ENCODE results near the gene USP27X.
A peak's percentile ranks its signal among the peaks of the same experiment; 100 is the strongest.

USP27X gene

DNA sequence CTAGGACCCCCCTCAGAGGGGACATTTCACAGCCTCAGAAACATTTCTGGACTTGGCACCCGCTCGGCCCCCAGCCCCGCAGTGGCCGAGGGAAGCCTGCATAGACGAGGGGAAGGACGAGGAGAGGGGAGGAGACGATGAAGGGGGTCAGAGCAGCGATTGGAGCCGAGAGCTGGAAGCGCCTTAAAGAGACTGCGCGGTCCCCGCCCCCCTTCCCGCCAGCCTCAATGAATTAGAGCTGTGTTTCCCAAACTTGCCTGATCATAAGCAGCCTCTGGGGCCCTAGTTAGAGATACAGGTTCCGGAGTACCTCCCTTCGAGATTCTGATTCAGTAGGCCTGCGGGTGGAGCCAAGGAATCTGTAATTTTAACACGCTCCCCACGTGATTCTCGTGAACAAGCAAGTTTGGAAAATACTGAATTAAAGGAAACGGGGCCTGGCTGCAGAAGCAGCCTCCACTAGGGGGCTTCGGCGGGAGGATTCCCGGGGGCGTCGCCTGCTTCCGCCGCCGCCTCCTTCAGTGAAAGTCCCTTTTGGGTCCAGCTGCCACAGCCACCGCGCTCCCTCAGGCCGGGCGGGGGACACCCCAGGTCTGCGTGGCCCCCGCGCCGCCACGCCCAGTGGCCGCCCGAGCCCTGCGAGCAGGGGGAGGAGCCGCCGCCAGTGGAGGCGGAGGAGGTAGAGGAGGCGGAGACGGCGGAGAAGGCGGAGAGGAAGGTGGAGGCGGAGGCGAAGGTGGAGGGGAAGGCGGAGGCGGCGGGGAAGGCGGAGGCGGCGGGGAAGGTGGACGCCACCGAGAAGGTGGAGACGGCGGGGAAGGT is at the start of gene USP27X:
Gene USP27X (plus strand): TSS at position 651 of the 822 bp plus-strand sequence. CDS start 824 bp downstream, outside the sequence.
- peak; percentile 88 for DNase-seq

- DNase-seq = peak; percentile 1
These were observed 40.9 kb upstream of the USP27X start for GRCh38 chrX:49838374-49838773.

- peak; percentile 38 for DNase-seq
These were observed 38.6 kb upstream of the USP27X start for GRCh38 chrX:49840679-49841078.

DNA sequence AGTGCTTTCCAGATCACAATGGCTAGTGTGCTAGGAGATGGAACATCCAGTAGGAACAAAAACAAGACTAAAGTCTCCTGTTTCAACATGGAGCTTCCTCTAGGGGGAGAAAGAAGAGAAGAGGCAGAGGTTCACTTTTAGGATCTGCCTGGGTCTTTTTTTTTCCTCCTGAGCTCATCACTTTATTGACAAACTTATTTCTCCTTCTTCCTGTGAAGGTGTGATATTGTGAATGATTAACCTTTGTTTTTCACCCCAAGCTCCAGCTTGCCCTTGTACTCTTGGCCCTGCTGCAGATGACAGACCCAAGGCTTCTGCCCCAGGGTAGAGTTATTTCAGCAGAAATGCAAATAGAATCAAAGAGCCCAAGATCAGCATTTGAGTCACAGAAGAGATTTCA is 36.7 kb upstream of the USP27X start:
- DNase-seq = no peak

GRCh38 chrX:49844611-49845010 is 34.7 kb upstream of the USP27X start:
- no peak for DNase-seq

DNA sequence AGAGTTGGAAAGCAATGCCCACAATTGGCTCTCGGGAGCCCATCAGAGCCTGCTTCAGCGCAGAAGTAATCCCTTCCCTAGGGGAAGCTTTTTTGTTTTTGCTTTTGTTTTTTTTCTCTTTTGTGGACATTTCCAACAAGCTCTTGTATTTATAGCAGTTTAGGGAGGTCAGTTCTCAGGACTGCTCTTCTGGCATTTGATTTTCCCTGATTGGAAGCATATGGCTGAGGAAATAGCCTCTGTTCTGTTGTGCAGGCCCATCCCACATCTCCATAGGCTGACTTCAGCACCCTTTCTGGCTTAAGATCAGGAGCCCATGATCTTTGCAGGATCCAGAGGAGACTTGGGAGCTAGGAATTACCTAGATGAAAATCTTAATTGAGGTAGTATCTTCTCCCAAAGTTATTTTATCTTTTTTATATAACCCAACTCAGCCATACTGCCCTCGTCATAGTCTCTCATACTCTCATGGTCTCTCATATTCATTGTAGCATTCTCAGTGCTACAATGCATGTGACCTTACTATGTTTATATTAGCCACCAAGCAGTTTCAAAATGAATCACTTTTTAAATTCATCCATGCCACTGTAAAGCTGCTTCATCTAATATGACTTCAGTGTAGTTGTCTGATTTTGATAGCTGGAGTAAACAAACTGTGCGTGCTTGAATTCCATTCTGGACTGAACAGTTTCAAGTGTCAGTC is 33.4 kb upstream of the USP27X start:
- no peak for DNase-seq

GRCh38 chrX:49846522-49846921 is 32.8 kb upstream of the USP27X start:
- DNase-seq = no peak

DNA sequence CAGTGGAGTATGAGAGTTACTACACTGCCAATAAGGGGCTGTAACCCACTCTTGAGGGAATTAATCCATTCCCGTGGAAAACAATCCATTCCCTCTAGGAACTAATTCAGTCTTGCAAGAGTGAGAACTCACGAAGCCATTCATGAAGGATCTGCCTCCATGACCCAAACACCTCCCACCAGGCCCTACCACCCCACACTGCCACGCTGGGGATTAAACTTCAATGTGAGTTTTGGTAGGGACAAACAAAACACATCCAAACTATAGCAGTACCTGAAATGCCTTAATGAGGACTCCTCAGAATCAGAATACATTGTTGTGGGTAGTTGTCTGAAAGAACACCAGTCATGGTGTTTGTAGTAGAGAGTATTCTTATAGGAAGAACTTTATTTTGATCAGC is 31.0 kb upstream of the USP27X start:
- no peak for DNase-seq

DNA sequence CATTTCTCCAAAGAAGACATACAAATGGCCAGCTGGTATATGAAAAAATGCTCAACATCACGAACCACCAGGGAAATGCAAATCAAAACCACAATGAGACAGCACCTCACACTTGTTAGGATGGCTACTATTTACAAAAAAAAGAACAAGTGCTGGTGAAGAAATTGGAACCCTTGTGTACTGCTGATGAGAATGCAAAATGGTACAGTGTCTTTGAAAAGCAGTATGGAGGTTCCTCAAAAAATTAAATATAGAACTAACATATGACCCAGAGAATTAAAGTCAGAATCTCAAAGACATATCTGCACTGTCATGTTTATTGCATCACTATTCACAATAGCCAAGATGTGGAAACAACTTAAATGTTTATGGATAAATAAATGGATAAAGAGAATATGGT is 29.3 kb upstream of the USP27X start:
- no peak for DNase-seq

GRCh38 chrX:49853661-49854060 is 25.6 kb upstream of the USP27X start:
- no peak for DNase-seq

GRCh38 chrX:49856819-49857218 is 22.5 kb upstream of the USP27X start:
- DNase-seq = no peak

DNA sequence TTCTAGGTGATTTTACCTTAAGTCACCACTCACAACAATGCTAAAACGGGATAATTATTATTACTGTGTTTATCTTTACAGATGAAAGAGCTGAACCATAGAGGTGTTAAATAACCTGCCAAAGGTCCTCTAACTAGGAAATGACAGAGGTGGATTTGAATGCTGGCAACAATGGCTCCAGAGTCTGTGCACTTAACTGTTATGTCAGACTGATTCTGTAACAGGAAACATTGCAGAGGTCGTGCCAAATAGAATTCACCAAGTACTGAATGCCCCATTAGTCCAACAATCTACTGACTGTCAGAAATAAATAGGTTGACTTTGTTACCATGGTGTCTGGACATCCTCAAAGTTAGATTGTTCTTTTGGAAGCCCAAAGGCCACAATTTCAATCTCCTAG is 20.9 kb upstream of the USP27X start:
- no peak for DNase-seq

DNA sequence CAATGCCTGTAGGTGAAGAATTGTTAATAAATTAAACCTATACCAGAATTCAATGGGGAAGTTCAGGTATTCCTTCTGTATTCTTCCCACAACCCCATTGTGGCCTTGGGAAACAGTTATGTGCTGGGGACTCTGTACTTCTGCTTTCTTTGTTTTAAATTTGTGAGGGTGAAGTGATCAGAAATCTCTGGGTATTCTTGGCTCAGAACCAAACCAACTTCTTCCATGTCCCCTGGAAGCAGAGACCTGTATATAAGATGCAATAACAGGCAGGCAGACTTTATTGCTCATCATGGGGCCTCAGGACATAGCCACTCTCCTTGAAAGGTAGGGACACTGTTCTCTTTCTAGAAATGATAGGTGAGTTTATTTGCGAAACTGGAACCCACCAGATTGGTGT is 19.8 kb upstream of the USP27X start:
- no peak for DNase-seq

- no peak for DNase-seq
These were observed 18.3 kb upstream of the USP27X start for GRCh38 chrX:49860867-49861535.

- DNase-seq = no peak
These were observed 17.2 kb upstream of the USP27X start for GRCh38 chrX:49862093-49862492.

DNA sequence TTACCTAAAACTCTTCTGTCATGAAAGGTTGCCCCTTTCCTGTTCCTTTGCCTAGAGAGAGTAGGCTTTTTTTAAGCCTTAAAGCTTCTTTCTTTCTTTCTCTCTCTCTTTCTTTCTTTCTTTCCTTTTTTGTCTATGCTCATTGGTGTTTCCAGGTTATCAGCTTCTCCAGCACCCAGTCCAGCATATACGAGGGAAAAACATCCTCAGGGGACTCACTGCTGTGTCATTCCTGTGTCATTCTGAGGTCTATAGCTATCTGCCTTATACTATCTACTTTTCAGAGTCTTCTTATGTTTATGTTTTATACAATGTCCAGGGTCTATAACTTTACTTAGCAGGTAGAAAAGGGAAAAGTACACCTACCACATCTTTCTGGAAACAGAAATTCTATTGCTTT is 10.5 kb upstream of the USP27X start:
- no peak for DNase-seq

DNA sequence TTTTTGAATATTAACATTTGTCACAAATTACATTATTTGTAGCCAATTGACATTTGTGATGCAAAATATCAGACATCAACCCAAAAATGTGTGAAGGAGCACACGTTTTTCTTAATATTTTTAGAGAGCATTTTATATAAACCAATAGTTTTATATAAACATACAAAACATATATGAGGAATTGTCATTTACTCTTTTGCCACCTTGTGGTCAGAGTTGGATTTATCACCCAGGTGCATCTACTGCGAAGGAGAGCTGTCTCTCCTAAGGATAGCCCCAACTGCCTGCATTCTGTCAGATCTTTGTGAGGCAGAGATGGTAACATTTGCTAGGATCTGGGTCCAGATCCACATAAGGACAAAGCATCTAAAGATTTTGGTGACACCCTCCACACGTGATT is 2.5 kb upstream of the USP27X start:
- peak; percentile 54 for DNase-seq

GRCh38 chrX:49877397-49878101 is 1.7 kb upstream of the USP27X start:
- DNase-seq = no peak

- no peak for DNase-seq
These were observed 1.0 kb upstream of the USP27X start for GRCh38 chrX:49878128-49878833.

GRCh38 chrX:49879656-49880277 is 483 bp downstream of the USP27X start:
- no peak for DNase-seq

DNA sequence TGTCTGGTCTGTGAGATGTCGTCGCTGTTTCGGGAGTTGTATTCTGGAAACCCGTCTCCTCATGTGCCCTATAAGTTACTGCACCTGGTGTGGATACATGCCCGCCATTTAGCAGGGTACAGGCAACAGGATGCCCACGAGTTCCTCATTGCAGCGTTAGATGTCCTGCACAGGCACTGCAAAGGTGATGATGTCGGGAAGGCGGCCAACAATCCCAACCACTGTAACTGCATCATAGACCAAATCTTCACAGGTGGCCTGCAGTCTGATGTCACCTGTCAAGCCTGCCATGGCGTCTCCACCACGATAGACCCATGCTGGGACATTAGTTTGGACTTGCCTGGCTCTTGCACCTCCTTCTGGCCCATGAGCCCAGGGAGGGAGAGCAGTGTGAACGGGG is 1.4 kb downstream of the USP27X start:
- no peak for DNase-seq

DNA sequence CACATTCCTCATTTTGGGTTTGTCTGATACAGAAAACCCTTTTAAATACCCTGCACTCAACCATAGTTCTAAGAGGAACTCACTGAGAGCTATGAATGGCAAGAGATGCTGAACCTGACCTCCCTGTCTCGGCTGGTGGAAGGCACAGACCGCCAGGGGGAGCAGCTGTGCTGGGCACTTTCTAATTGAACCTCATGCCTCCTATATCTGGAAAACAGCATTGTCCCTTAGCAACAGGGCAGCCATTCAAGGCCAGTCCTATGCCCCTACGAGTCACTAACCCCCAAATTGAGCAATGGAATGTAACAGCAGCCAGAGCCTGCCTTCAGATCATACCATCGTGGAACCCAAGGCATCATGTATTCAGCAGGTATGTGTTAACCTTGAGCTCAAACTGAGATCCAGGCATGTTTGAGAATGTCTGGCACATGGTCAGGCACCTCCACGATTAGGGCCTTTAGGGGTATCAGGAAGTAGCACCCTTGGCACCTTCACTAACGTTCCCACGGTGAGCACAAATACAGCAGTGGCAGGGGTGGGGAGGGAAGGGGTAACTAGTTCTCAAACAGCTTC is 5.1 kb downstream of the USP27X start:
- DNase-seq = peak; percentile 56

All from CD4-positive, alpha-beta T cell treated with Interleukin-21 for 1 hour (primary cell).